ENCODE measurements around the gene UPF3A.

UPF3A gene

GRCh38 chr13:114304346-114305034, 23.1 kb downstream of the UPF3A start:
- H3K27me3 Mint-ChIP-seq, result no peaks in the 10 kb centered on the region
- no peaks in the 10 kb centered on the region for H3K4me1 Mint-ChIP-seq (ENCODE audit: low read depth)
- no peaks in the 10 kb centered on the region for H3K9me3 Mint-ChIP-seq
- no peak for DNase-seq
- peaks cover 71% of the 10 kb centered on the region for H3K36me3 Mint-ChIP-seq (ENCODE audit: low read depth)
- peak overlapping the region; percentile 11 for H3K27ac Mint-ChIP-seq
- H3K4me3 Mint-ChIP-seq, result no peak overlapping the region

GRCh38 chr13:114309086-114309485, 27.7 kb downstream of the UPF3A start:
- no peak overlapping the region for H3K4me3 Mint-ChIP-seq
- peaks cover 32% of the 10 kb centered on the region for H3K36me3 Mint-ChIP-seq (ENCODE audit: low read depth)
- H3K27me3 Mint-ChIP-seq, result no peaks in the 10 kb centered on the region
- H3K27ac Mint-ChIP-seq, result no peak overlapping the region
- no peak for DNase-seq
- peaks cover 14% of the 10 kb centered on the region for H3K4me1 Mint-ChIP-seq (ENCODE audit: low read depth)
- H3K9me3 Mint-ChIP-seq, result no peaks in the 10 kb centered on the region

- H3K27ac Mint-ChIP-seq, result no peak overlapping the region
- H3K4me1 Mint-ChIP-seq (ENCODE audit: low read depth), result peaks cover 15% of the 10 kb centered on the region
- H3K4me3 Mint-ChIP-seq, result no peak overlapping the region
- DNase-seq, result no peak
- H3K36me3 Mint-ChIP-seq (ENCODE audit: low read depth), result peaks cover 27% of the 10 kb centered on the region
- no peaks in the 10 kb centered on the region for H3K27me3 Mint-ChIP-seq
- H3K9me3 Mint-ChIP-seq, result no peaks in the 10 kb centered on the region
Observed at GRCh38 chr13:114309806-114310410, 28.5 kb downstream of the UPF3A start.

- Mint-ChIP-seq H3K27ac (no peak overlapping the region), H3K36me3 (ENCODE audit: low read depth) (peaks cover 29% of the 10 kb centered on the region), H3K27me3 (no peaks in the 10 kb centered on the region), H3K4me3 (no peak overlapping the region), H3K9me3 (no peaks in the 10 kb centered on the region), H3K4me1 (ENCODE audit: low read depth) (peaks cover 23% of the 10 kb centered on the region)
- no peak for DNase-seq
Observed at GRCh38 chr13:114310956-114311355, 29.6 kb downstream of the UPF3A start.

- H3K27ac Mint-ChIP-seq, result no peak overlapping the region
- no peak for DNase-seq
- peaks cover 28% of the 10 kb centered on the region for H3K36me3 Mint-ChIP-seq (ENCODE audit: low read depth)
- no peak overlapping the region for H3K4me3 Mint-ChIP-seq
- peaks cover 25% of the 10 kb centered on the region for H3K4me1 Mint-ChIP-seq (ENCODE audit: low read depth)
- no peaks in the 10 kb centered on the region for H3K9me3 Mint-ChIP-seq
- H3K27me3 Mint-ChIP-seq, result no peaks in the 10 kb centered on the region
Observed at GRCh38 chr13:114311387-114311786, 30.0 kb downstream of the UPF3A start.

GRCh38 chr13:114311908-114312307, 30.5 kb downstream of the UPF3A start:
- peaks cover 28% of the 10 kb centered on the region for H3K36me3 Mint-ChIP-seq (ENCODE audit: low read depth)
- peaks cover 30% of the 10 kb centered on the region for H3K4me1 Mint-ChIP-seq (ENCODE audit: low read depth)
- no peaks in the 10 kb centered on the region for H3K9me3 Mint-ChIP-seq
- H3K27me3 Mint-ChIP-seq, result no peaks in the 10 kb centered on the region
- H3K4me3 Mint-ChIP-seq, result no peak overlapping the region
- DNase-seq, result no peak
- no peak overlapping the region for H3K27ac Mint-ChIP-seq

- H3K9me3 Mint-ChIP-seq, result no peaks in the 10 kb centered on the region
- H3K36me3 Mint-ChIP-seq (ENCODE audit: low read depth), result peaks cover 31% of the 10 kb centered on the region
- H3K4me1 Mint-ChIP-seq (ENCODE audit: low read depth), result peaks cover 40% of the 10 kb centered on the region
- peak overlapping the region; percentile 80 for H3K4me3 Mint-ChIP-seq
- DNase-seq, result peak; percentile 64
- H3K27ac Mint-ChIP-seq, result peak overlapping the region; percentile 95
- no peaks in the 10 kb centered on the region for H3K27me3 Mint-ChIP-seq
Observed at GRCh38 chr13:114313061-114313860, 31.9 kb downstream of the UPF3A start.

- H3K4me1 Mint-ChIP-seq (ENCODE audit: low read depth), result peaks cover 49% of the 10 kb centered on the region
- H3K4me3 Mint-ChIP-seq, result peak within 1 kb of the TSS; percentile 91
- no peaks in the 10 kb centered on the region for H3K9me3 Mint-ChIP-seq
- DNase-seq, result peak; percentile 96
- peaks cover 42% of the 10 kb centered on the region for H3K36me3 Mint-ChIP-seq (ENCODE audit: low read depth)
- H3K27me3 Mint-ChIP-seq, result no peaks in the 10 kb centered on the region
- peak within 1 kb of the TSS; percentile 95 for H3K27ac Mint-ChIP-seq
Observed at GRCh38 chr13:114314074-114314912, 32.9 kb downstream of the UPF3A start, which contains the start of gene CHAMP1. TSS of gene CHAMP1 (plus strand) at chr13:114314503. CDS start at chr13:114323843, 9,340 bp downstream.

GRCh38 chr13:114315074-114315785, 33.8 kb downstream of the UPF3A start:
- Mint-ChIP-seq H3K4me1 (ENCODE audit: low read depth) (peaks cover 58% of the 10 kb centered on the region), H3K27ac (peak overlapping the region; percentile 95), H3K4me3 (peak overlapping the region; percentile 91), H3K36me3 (ENCODE audit: low read depth) (peaks cover 51% of the 10 kb centered on the region), H3K9me3 (no peaks in the 10 kb centered on the region), H3K27me3 (no peaks in the 10 kb centered on the region)
- no peak for DNase-seq

- DNase-seq, result no peak
- Mint-ChIP-seq H3K36me3 (ENCODE audit: low read depth) (peaks cover 84% of the 10 kb centered on the region), H3K27ac (peak overlapping the region; percentile 74), H3K27me3 (no peaks in the 10 kb centered on the region), H3K4me1 (ENCODE audit: low read depth) (peaks cover 69% of the 10 kb centered on the region), H3K4me3 (peak overlapping the region; percentile 28), H3K9me3 (no peaks in the 10 kb centered on the region)
Observed at GRCh38 chr13:114318624-114319023, 37.2 kb downstream of the UPF3A start.

- Mint-ChIP-seq H3K36me3 (ENCODE audit: low read depth) (peaks cover 93% of the 10 kb centered on the region), H3K4me3 (no peak overlapping the region), H3K4me1 (ENCODE audit: low read depth) (peaks cover 74% of the 10 kb centered on the region), H3K27ac (peak overlapping the region; percentile 74), H3K27me3 (no peaks in the 10 kb centered on the region), H3K9me3 (no peaks in the 10 kb centered on the region)
- DNase-seq, result no peak
Observed at GRCh38 chr13:114319441-114319913, 38.1 kb downstream of the UPF3A start.

GRCh38 chr13:114320065-114320464, 38.7 kb downstream of the UPF3A start:
- peaks cover 94% of the 10 kb centered on the region for H3K36me3 Mint-ChIP-seq (ENCODE audit: low read depth)
- peaks cover 77% of the 10 kb centered on the region for H3K4me1 Mint-ChIP-seq (ENCODE audit: low read depth)
- no peaks in the 10 kb centered on the region for H3K27me3 Mint-ChIP-seq
- peak overlapping the region; percentile 74 for H3K27ac Mint-ChIP-seq
- no peaks in the 10 kb centered on the region for H3K9me3 Mint-ChIP-seq
- no peak for DNase-seq
- no peak overlapping the region for H3K4me3 Mint-ChIP-seq

GRCh38 chr13:114321256-114321655, 39.9 kb downstream of the UPF3A start:
- Mint-ChIP-seq H3K9me3 (no peaks in the 10 kb centered on the region), H3K27me3 (no peaks in the 10 kb centered on the region), H3K4me1 (ENCODE audit: low read depth) (peaks cover 80% of the 10 kb centered on the region), H3K36me3 (ENCODE audit: low read depth) (peaks cover 96% of the 10 kb centered on the region), H3K4me3 (no peak overlapping the region), H3K27ac (peak overlapping the region; percentile 31)
- no peak for DNase-seq
